RWPE1 (cell line): ENCODE results near the gene C5orf46.

ENCODE experiments used
- CTCF ChIA-PET: fragments of 350-600 bp; sonication (Branson Sonifier 250); formaldehyde crosslinking; extraction: SDS; loops from one replicate; lab custom pipeline; 2021; lab: Yijun Ruan, JAX
- POLR2A ChIA-PET: fragments of 400-600 bp; formaldehyde crosslinking; extraction: SDS; loops from one replicate; lab custom pipeline; 2020; ENCODE audit warnings: antibody characterized with exemption; ENCODE audit not compliant: low non-redundant PET; lab: Yijun Ruan, JAX
- DNase-seq: peaks from one replicate; pipeline ENCODE4 v3.0.0; 2012; ENCODE audit warnings: low spot score
- H3K27ac ChIP-seq: fragments of 450-650 bp; 2 replicates; pipeline ENCODE4 v1.5.1; 2017
- TF ChIP-seq, protein P1 (sequence below): fragments of 450-650 bp; conservative IDR thresholded peaks from 2 replicates; pipeline ENCODE4 v1.5.1; 2017; ENCODE audit warnings: low read depth, mild to moderate bottlenecking

The C5orf46 gene

DNA sequence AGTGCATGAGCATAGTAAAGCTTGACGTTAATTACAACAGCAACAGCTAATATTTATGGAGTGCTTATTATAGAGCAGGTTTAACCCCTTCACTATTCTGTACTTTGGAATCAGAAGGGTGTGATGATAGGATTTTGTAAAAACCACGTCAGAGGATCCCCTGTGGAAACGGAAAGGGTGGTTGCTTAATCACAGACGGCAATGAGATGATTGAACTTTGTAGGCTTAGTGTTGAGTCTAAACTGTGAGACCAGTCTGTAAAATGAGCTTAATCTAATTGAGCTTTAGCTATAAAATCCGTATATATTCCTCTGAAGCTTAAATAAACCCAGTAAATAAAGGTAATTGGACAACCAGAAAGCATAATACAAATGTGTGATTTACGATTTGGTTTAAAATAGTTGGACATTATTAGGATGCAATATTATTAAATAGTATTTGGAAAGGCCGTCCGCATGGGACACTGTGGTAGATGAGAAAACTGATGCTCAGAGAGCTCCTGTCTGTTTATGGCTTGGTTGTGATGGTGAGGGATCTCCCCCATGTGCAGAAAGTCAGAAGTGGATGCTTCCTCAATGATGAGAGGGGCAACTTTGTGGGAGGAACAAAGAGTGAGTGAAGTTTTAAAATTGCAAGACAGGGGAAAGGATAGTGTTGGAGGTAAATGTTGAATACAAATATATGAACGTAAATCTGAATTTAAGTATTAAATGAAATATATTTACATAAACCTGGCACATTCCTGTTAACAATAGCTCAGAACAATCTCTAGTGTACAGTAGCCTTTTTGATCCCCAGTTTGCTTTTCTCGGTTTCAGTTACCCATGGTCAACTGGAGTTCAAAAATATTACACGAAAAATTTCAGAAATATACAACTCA lies 51.2 kb downstream of the C5orf46 start:
- CTCF ChIA-PET: interaction anchor here (1.0 kb wide), 1 partner anchor 32 kb away, joined by 4 read pairs; no protein-coding TSS in a partner anchor
- no peak overlapping the region for H3K27ac ChIP-seq
- DNase-seq: no peak
- POLR2A ChIA-PET: interaction anchor here (0.5 kb wide), 1 partner anchor 266 kb away, joined by 3 read pairs; no protein-coding TSS in a partner anchor
- TF ChIP-seq, protein P1, sequence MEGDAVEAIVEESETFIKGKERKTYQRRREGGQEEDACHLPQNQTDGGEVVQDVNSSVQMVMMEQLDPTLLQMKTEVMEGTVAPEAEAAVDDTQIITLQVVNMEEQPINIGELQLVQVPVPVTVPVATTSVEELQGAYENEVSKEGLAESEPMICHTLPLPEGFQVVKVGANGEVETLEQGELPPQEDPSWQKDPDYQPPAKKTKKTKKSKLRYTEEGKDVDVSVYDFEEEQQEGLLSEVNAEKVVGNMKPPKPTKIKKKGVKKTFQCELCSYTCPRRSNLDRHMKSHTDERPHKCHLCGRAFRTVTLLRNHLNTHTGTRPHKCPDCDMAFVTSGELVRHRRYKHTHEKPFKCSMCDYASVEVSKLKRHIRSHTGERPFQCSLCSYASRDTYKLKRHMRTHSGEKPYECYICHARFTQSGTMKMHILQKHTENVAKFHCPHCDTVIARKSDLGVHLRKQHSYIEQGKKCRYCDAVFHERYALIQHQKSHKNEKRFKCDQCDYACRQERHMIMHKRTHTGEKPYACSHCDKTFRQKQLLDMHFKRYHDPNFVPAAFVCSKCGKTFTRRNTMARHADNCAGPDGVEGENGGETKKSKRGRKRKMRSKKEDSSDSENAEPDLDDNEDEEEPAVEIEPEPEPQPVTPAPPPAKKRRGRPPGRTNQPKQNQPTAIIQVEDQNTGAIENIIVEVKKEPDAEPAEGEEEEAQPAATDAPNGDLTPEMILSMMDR: no peak

DNA sequence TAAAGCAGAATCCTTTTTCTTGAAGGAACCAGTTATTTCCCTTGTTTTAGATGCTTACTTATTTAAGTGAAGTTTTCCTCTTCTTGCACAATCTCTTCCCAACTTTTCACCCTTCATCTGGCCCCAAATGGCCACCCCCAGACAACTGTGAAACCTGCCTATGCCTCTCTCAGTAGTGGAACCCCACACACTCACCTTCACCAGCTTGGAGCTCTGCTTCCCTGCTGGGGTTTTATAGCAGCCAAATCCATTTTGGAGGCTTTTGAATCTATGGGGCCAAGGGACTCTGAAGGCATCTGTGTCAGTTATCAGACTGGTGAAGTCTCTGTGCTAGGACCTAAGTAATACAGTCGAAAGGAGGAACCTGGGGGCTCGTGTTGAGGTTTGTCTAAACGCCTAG lies 52.0 kb downstream of the C5orf46 start:
- CTCF ChIA-PET: interaction anchor here (1.0 kb wide), 1 partner anchor 31 kb away, joined by 4 read pairs; no protein-coding TSS in a partner anchor
- POLR2A ChIA-PET: no interaction called here
- TF ChIP-seq, protein P1: no peak
- no peak overlapping the region for H3K27ac ChIP-seq
- no peak for DNase-seq

DNA sequence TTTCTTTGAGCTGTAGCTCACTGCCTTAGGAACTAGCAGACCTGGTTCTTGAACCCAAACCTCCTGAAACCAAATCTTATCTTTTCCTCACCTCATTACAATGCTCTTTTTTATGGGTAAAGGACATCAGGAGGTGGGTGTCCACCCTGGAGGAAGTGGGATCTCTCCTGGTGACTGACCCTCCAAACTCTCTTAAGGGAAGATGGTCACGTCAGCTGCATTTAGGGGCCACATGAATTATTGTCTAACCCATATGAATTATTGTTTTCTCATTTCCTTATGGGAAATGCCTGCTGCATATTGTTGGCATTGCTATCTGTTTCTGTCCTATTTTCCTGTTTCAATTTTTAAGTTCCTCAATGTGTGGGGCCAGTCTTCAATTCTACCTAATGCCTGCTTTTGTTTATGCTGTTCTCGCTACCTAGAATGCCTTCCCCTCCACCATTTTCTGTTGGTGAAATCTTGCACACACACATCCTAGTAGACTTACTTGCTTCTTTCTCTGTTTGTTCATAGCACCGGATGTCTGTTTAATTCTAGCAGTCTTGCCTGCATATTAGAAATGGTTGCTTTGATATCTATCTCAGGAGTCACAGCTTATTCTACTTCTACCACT lies 52.9 kb downstream of the C5orf46 start:
- no peak overlapping the region for H3K27ac ChIP-seq
- TF ChIP-seq, protein P1: no peak
- POLR2A ChIA-PET: no interaction called here
- CTCF ChIA-PET: interaction anchor here (0.9 to 1.2 kb wide), 2 partner anchors 33 to 80 kb away, joined by 3 to 4 read pairs; no protein-coding TSS in a partner anchor
- no peak for DNase-seq

DNA sequence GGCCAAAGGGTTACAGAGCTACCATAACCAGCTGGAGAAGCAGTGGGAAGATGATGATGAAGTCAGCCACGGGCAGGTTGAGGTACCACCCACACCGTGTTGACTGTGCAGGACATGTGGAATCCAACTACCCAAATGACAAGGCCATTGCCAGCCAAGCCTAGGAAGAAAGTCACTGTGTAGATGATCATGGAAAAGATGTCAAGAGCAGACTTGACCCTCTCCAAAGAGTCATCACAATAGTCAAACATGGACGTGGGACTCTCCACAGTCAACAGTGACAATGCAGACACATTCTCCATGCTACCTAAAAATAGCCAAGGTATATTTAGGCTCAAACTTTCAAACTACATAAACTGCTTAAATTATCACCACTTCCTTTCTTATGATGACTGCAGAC lies 54.0 kb downstream of the C5orf46 start:
- POLR2A ChIA-PET: no interaction called here
- TF ChIP-seq, protein P1: no peak
- no peak for DNase-seq
- CTCF ChIA-PET: no interaction called here
- no peak overlapping the region for H3K27ac ChIP-seq

DNA sequence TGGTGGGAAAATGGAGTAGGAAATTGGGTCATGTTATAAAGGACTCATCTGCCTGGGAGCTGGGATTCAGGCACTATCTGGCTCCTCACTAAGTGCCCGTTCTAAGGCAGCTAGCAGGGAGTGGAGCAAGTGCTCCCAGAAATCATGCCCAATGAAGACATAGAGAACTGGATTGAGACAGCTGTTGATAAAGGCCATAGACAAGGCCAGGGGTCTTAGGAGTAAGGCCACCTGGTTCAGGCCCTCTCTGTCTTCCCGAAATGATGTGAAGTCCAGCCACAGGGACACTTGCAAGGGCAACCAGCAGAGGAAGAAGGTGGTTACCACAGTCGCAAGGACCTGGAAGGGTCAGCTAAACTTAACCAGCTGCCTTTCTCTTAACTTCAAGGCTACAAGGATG lies 54.8 kb downstream of the C5orf46 start:
- ChIA-PET POLR2A (no interaction called here), CTCF (no interaction called here)
- TF ChIP-seq, protein P1: no peak
- no peak for DNase-seq
- H3K27ac ChIP-seq: no peak overlapping the region

DNA sequence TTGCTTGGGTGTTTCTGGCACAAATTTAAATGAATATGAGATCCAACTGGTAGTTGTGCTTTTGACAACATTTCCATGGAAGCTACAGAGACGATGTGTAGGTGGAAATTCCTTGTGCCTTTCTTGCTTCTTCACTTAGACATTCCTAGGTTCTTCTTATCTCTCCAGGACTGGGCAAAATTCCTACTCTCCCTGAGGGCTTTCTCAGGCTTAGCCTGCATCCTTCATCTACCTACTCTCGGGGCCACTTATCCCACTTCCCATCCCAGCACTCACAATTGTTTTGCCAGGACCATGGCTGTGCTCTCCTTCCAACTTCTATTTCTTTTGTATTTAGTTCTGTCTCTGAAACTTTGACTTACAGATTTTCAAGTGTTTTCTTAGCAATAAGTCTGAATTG lies 57.1 kb downstream of the C5orf46 start:
- TF ChIP-seq, protein P1: no peak
- ChIA-PET CTCF (interaction anchor here (1.1 kb wide), 1 partner anchor 86 kb away, joined by 3 read pairs; no protein-coding TSS in a partner anchor), POLR2A (no interaction called here)
- DNase-seq: no peak
- no peak overlapping the region for H3K27ac ChIP-seq
